ENCODE results near the gene MGAT5B.

The MGAT5B gene

GRCh38 chr17:76907352-76907751, 39.1 kb downstream of the MGAT5B start:
- no peak for DNase-seq

GRCh38 chr17:76909971-76910760, 42.0 kb downstream of the MGAT5B start:
- DNase-seq: no peak

- no peak for DNase-seq
Observed at GRCh38 chr17:76911299-76912017, 43.3 kb downstream of the MGAT5B start.

- no peak for DNase-seq
Observed at GRCh38 chr17:76912421-76913164, 44.4 kb downstream of the MGAT5B start.

GRCh38 chr17:76914937-76915336, 46.7 kb downstream of the MGAT5B start:
- DNase-seq: no peak

GRCh38 chr17:76915840-76916510, 47.8 kb downstream of the MGAT5B start:
- DNase-seq: no peak

- no peak for DNase-seq
Observed at GRCh38 chr17:76917829-76918228, 49.6 kb downstream of the MGAT5B start.

- DNase-seq: no peak
Observed at GRCh38 chr17:76918811-76919210, 50.6 kb downstream of the MGAT5B start.

GRCh38 chr17:76920364-76921139, 52.3 kb downstream of the MGAT5B start:
- no peak for DNase-seq

- no peak for DNase-seq
Observed at GRCh38 chr17:76921340-76922036, 53.3 kb downstream of the MGAT5B start.

GRCh38 chr17:76922084-76922483, 53.9 kb downstream of the MGAT5B start:
- DNase-seq: no peak

- no peak for DNase-seq
Observed at GRCh38 chr17:76922967-76923366, 54.8 kb downstream of the MGAT5B start.

GRCh38 chr17:76923491-76923890, 55.3 kb downstream of the MGAT5B start:
- no peak for DNase-seq

- DNase-seq: no peak
Observed at GRCh38 chr17:76924345-76925342, 56.4 kb downstream of the MGAT5B start.

GRCh38 chr17:76925441-76925891, 57.3 kb downstream of the MGAT5B start:
- no peak for DNase-seq

- DNase-seq: no peak
Observed at GRCh38 chr17:76926237-76926866, 58.1 kb downstream of the MGAT5B start.

- DNase-seq: no peak
Observed at GRCh38 chr17:76927577-76927976, 59.4 kb downstream of the MGAT5B start.

- no peak for DNase-seq
Observed at GRCh38 chr17:76927982-76928381, 59.8 kb downstream of the MGAT5B start.

- DNase-seq: no peak
Observed at GRCh38 chr17:76929148-76929547, 60.9 kb downstream of the MGAT5B start.

- no peak for DNase-seq
Observed at GRCh38 chr17:76929601-76930000, 61.4 kb downstream of the MGAT5B start.

Measured in activated CD4-positive, CD25-positive, alpha-beta regulatory T cell (primary cell).